Peyer's patch (tissue), 4 donors: Measurements from ENCODE around the gene ARFGEF2.

Source experiments
- CTCF ChIP-seq, 6 experiments: fragments of 450-650 bp in 4 of 6; fragments of 200-600 bp in 2 of 6; sonication (generic) in 1 of 6; IDR thresholded peaks; one replicate each; pipeline ENCODE4 v1.5.1; 2017 to 2019; ENCODE audit warnings: antibody characterized with exemption in 6 of 6, mild to moderate bottlenecking in 3 of 6, moderate library complexity in 1 of 6
- POLR2A ChIP-seq, 2 donors: fragments of 450-650 bp; IDR thresholded peaks; one replicate each; pipeline ENCODE4 v1.5.1; 2017; ENCODE audit warnings: antibody characterized with exemption in 2 of 2, mild to moderate bottlenecking in 2 of 2, moderate library complexity in 2 of 2

- TF ChIP-seq CTCF (IDR thresholded peaks at IDR 0.05) (no peak), POLR2A (IDR thresholded peaks at IDR 0.05) (no peak)
Measured at GRCh38 chr20:48905297-48905647, 16.2 kb upstream of the ARFGEF2 start.
